Renal cortex interstitium (tissue), 11 donors: ENCODE results near the gene ALPL. TPM values are rescaled to one million over a fixed set of nuclear protein-coding genes. Genes with fewer than 3 reads are reported as not detected.
"Not testable (repeated sequence)": the region's sequence is repeated elsewhere in the genome, so short reads cannot be mapped to it uniquely, and the experiment has no call there.

ENCODE experiments used
- DNase-seq, 11 donors: peaks; one replicate each; pipeline ENCODE4 v3.0.0-alpha.2; 2013; ENCODE audit warnings: low read depth in 9 of 11, low spot score in 4 of 11; ENCODE audit errors: extremely low read depth in 1 of 11
- polyA plus RNA-seq, 3 donors: library from polyadenylated mRNA; unstranded; fragments of 120-200 nt; gene quantifications; one replicate each; pipeline ENCODE4 v1.2.1, GENCODE V29; 2013; ENCODE audit not compliant: insufficient read length in 3 of 3

The ALPL gene
- polyA plus RNA-seq, 3 donors, result 36.5 to 47.9 (median 41.4) TPM

GRCh38 chr1:21496886-21497285 lies 12.3 kb upstream of the ALPL start:
- no peak for DNase-seq

GRCh38 chr1:21497466-21498061 lies 11.7 kb upstream of the ALPL start:
- peak in 6 of 11 donors; percentile 47 to 69 (median 60) for DNase-seq

GRCh38 chr1:21499283-21499950 lies 9.8 kb upstream of the ALPL start:
- no peak for DNase-seq

- DNase-seq, result no peak
Observed at GRCh38 chr1:21503706-21504377, 5.4 kb upstream of the ALPL start.

GRCh38 chr1:21506804-21507203 lies 2.4 kb upstream of the ALPL start:
- no peak for DNase-seq

- no peak for DNase-seq
Observed at GRCh38 chr1:21507511-21508270, 1.5 kb upstream of the ALPL start.

GRCh38 chr1:21508580-21509350 lies 458 bp upstream of the ALPL start:
- DNase-seq, result peak in 6 of 11 donors; percentile 26 to 63 (median 52)

GRCh38 chr1:21510113-21510493 lies 880 bp downstream of the ALPL start:
- DNase-seq, result no peak

GRCh38 chr1:21510885-21511578 lies 1.8 kb downstream of the ALPL start:
- DNase-seq, result no peak

GRCh38 chr1:21511579-21512522 lies 2.6 kb downstream of the ALPL start:
- no peak for DNase-seq

GRCh38 chr1:21514245-21514644 lies 5.0 kb downstream of the ALPL start:
- no peak for DNase-seq

- DNase-seq, result no peak
Observed at GRCh38 chr1:21517161-21517589, 8.0 kb downstream of the ALPL start.

- DNase-seq, result no peak
Observed at GRCh38 chr1:21517660-21518480, 8.6 kb downstream of the ALPL start.

GRCh38 chr1:21518774-21519455 lies 9.7 kb downstream of the ALPL start:
- DNase-seq, result no peak

- DNase-seq, result not testable (repeated sequence)
Observed at GRCh38 chr1:21519486-21520070, 10.4 kb downstream of the ALPL start.
